HL-60/S4 treated with retinoic acid at 250 ng/mL for 4 days and 3 days (cell line): ENCODE measurements around the gene AKAP10.
"Not testable (repeated sequence)": the region's sequence is repeated elsewhere in the genome, so short reads cannot be mapped to it uniquely, and the experiment has no call there.

Experiments
- in situ Hi-C: fragments of 300-500 bp; cut with MboI; formaldehyde crosslinking; loops from 2 replicates; pipeline ENCODE4 v1.7.0; 2022; ENCODE audit warnings: low sequenced_read_pairs

AKAP10 gene

GRCh38 chr17:19938736-19939135 lies 38.9 kb downstream of the AKAP10 start:
- in situ Hi-C loops, result no loop called here

- in situ Hi-C loops, result no loop called here
Measured at GRCh38 chr17:19937522-19937921, 40.1 kb downstream of the AKAP10 start.

GRCh38 chr17:19935169-19935568 lies 42.5 kb downstream of the AKAP10 start:
- in situ Hi-C loops, result no loop called here

DNA sequence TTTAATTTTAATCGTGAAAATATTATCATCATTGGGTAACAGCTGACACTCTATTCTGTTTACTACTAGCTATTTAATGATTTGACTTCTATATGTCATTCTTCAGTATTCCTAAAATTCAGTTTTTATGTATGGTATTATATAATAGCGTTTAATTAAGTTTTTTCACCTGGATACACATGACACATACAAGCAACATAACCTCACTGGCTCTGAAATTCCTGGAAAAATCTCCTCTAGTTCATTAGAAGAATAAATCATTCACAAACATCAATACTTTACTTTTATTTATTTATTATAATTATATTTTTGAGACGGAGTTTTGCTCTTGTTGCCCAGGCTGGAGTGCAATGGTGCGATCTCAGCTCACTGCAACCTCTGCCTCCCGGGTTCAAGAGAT lies 44.0 kb downstream of the AKAP10 start:
- in situ Hi-C loops, result no loop called here

DNA sequence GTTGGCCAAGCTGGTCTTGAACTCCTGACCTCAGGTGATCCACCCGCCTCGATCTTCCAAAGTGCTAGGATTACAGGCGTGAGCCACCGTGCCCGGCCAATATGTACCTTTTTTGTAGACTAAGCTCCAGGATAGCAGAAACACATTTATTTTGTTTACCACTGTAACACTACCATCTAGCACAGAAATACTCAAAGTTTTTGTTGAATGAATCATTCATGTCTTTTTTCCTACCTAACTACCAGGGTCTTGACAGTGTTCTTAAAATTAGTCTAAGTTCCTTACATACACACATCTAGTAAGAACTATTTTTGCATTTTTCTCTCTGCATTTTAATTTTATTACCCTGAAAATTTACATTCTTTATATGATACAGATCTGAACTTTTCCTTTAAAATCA lies 44.4 kb downstream of the AKAP10 start:
- in situ Hi-C loops, result no loop called here

GRCh38 chr17:19928299-19928698 lies 49.3 kb downstream of the AKAP10 start:
- in situ Hi-C loops, result no loop called here

DNA sequence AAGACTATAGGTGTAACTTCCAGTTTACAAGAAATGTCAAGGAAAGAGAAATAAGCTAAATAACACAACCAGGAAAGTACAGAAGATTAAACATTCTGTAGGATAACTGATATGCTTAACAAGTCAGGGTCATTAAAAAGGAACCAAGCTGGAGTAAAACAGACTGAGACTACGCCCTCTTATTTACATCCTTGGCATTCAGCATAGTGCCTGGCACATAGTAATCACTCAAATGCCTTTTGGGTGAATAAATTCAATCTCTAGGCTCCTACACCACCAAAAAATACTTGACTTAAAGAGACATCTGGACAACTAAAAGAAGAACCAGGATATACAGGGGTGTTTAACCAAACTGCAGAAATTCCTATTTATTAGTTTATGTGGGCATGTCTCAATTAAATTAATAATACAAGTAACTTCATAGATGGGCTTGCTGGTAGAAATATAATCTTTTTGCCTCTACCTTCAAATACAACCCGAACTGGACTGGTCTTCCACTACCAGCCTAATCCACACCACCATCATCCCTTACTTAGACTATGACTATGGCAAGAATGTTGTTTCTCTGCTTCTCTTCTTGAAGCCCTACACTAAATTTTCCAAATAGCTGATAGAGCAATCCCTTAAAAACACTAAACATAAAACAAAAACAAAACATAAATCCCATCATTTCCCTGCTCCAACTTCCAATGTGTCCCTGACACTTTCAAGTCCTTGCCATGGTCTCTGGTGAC lies 62.2 kb downstream of the AKAP10 start:
- in situ Hi-C loops, result no loop called here

- in situ Hi-C loops, result no loop called here
Measured at GRCh38 chr17:19911033-19911432, 66.6 kb downstream of the AKAP10 start.

DNA sequence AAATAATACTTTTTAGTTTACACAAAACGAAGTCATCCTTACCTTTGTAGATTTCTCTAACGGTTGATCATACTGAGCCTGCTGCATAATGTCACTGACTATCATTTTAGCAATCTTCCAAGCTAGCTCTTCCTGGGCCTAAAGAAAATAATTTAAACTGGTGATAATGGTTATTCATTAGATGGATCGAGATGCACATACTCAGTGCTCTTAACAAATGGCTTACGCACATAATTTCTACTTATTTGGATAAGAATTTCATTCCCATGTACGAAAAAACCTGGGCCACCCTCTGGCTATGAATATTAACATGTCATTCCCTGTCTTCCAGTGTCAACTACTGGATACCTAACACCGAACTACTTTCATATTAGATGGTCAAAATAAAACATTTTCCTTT lies 68.5 kb downstream of the AKAP10 start:
- in situ Hi-C loops, result no loop called here

- in situ Hi-C loops, result no loop called here
Measured at GRCh38 chr17:19905502-19905901, 72.1 kb downstream of the AKAP10 start.

DNA sequence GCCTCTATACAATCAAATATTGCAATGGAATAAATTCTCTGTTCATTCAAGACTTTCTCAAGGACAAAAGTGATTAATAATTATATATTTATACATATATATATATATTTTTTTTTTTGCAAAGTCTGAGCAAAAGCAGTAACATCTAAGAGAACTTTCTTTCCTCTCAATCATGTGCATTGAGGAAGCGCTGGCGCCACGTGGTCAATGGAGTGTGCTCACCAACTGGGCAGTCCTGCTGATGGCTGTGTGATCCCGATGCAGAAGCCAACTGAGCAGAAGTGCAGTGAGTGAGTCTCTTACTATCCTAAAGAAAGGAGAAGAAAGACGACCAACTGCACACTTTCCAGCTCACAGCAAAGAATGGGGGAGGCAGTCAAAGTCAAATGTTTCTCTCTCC lies 72.7 kb downstream of the AKAP10 start:
- in situ Hi-C loops, result no loop called here

DNA sequence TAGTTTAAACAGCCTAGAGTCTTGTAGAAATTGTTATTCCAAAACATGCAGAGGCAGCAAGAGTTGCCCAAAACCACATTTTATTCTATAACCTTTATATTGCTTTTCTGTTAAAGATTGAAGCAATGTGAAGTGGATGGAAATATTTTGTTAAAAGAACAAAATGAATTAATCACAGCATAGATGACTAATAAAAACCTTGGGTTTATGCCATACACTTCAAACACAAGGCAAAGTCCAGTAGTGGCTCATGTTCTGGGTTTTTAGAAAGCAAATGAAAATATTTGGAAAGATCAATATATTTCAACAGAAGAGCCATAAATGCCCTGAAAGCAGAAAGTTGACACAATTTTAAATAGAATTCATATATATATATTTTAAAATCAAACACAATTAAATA lies 73.2 kb downstream of the AKAP10 start:
- in situ Hi-C loops, result no loop called here

DNA sequence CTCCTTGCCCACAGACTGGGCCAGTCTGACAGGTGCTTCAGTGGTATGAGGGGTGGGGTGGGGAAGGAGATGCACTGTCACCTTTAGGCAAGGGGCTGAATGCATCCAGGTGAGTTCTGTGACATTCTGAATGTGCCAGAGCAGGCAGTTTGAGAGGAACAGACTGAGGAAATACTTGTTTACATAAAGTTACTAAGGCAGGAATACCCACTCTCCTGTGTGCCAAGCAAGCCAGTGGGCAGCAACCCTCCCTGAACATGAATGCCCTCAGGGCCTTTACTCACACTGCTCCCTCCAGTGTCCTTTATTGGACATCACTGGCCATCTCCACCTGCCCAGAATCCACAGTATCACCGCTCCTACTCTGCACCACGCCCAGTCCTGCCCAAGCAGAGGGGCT lies 76.8 kb downstream of the AKAP10 start:
- in situ Hi-C loops, result no loop called here

- in situ Hi-C loops, result no loop called here
Measured at GRCh38 chr17:19897903-19898302, 79.7 kb downstream of the AKAP10 start.

DNA sequence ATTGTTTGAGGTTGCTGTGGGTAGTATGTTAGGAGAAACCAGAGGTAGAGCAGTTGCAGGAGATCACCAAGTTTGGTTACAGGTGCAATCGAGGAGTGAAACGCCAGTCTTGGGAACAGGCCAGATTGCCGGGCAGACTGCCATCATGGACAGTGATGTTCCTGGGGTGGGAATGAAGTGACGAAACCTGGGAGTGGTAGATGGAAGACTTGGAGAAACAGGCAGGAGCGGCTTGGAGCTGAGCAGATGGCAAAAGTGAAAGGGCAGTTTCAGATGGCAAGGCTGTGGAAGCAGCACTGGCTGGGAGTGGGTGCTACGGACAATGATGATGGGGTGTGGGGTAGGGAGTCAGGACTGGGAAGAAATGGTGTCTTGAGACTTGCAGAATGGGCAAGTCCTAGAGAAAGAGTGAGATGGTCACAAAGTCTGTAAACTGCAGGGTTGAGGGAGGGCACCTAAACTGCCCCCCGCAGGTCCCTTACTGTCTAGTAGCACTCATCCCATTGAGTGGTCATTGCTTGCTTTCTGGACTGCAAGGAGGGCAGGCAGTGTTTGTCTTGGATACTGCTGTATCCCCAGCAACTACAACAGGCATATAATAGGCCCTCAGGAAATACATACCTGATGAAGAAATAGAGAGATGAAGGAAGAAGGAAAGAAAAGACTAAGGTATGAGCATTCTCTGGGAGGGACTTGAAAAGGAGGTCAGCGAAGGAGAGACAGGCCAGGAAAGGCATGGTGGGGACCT lies 80.4 kb downstream of the AKAP10 start:
- in situ Hi-C loops, result no loop called here

- in situ Hi-C loops, result no loop called here
Measured at GRCh38 chr17:19896679-19897078, 80.9 kb downstream of the AKAP10 start.

- in situ Hi-C loops, result not testable (repeated sequence)
Measured at GRCh38 chr17:19890554-19890953, 87.1 kb downstream of the AKAP10 start.

- in situ Hi-C loops, result not testable (repeated sequence)
Measured at GRCh38 chr17:19890001-19890400, 87.6 kb downstream of the AKAP10 start.

DNA sequence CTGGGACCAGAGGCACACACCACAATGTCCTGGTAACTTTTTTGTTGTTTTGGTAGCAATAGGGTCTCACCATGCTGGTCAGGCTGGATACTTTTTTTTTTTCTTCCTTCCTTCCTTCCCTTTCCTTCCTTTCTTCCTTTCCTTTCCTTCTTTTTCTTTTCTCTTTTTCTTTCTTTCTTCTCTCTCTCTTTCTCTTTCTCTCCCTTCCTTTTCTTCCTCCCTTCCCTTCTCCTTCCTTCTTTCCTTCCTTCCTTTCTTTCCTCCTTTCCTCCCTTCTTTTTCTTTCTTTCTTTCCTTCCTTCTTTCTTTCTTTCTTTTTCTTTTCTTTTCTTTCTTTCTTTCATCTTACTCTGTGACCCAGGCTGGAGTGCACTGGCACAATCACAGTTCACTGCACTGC lies 91.5 kb downstream of the AKAP10 start:
- in situ Hi-C loops, result no loop called here

DNA sequence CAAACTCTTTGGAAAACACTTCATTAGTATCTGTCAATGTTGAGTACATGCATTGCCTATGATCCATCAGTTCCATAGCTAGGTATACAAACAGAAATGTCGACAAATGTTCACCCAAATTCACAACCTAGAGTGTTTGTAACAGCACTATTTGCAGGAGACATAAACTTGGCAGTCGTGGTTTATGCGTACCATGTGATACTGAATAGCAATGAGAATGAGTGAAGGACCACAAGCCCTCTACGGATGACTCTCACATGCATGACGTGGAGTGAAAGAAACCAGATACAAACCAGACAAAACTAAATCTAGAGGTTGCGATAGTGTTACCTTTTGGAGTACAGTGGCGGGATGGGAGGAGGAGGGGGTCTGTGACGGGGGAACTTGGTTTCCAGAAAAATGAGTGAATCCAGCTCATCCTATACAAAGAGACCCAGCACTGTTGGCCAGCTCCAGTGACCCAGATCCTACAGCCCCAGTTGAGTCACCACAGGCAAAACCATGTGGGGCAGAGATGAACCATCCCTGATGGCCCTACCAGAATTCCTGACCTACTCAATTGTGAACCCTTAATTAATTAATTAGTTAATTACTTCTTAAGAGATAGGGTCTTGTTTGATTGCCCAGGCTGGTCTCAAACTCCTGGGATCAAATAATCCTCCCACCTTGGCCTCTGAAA lies 94.0 kb downstream of the AKAP10 start:
- in situ Hi-C loops, result no loop called here

DNA sequence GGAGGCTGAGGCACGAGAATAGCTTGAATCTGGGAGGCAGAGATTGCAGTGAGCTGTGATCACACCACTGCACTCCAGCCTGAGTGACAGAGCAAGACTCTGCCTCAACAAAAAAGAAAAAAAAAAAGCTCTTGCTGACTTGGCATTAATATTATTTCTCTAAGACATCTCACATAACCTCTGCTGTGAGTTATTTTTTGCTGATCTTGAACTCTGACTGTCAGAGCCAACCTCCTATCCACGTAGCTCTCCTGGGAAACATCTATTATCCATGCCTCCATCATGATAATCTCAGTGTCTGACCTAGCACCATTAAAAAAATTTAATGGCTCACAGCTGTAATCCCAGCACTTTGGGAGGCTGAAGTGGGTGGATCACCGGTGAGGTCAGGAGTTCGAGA lies 97.2 kb downstream of the AKAP10 start:
- in situ Hi-C loops, result no loop called here

- in situ Hi-C loops, result no loop called here
Measured at GRCh38 chr17:19877364-19877945, 100.2 kb downstream of the AKAP10 start.
